GM19397 (cell line): Measurements from ENCODE around the gene DISP1.
"Not testable (repeated sequence)": the region's sequence is repeated elsewhere in the genome, so short reads cannot be mapped to it uniquely, and the experiment has no call there.

ENCODE experiments used
- ATAC-seq: cut with Tn5 transposase; IDR thresholded peaks from one replicate; pipeline ENCODE4 v1.9.1; 2021; ENCODE audit warnings: mild to moderate bottlenecking, moderate library complexity; ENCODE audit not compliant: unreplicated experiment

DISP1 gene

DNA sequence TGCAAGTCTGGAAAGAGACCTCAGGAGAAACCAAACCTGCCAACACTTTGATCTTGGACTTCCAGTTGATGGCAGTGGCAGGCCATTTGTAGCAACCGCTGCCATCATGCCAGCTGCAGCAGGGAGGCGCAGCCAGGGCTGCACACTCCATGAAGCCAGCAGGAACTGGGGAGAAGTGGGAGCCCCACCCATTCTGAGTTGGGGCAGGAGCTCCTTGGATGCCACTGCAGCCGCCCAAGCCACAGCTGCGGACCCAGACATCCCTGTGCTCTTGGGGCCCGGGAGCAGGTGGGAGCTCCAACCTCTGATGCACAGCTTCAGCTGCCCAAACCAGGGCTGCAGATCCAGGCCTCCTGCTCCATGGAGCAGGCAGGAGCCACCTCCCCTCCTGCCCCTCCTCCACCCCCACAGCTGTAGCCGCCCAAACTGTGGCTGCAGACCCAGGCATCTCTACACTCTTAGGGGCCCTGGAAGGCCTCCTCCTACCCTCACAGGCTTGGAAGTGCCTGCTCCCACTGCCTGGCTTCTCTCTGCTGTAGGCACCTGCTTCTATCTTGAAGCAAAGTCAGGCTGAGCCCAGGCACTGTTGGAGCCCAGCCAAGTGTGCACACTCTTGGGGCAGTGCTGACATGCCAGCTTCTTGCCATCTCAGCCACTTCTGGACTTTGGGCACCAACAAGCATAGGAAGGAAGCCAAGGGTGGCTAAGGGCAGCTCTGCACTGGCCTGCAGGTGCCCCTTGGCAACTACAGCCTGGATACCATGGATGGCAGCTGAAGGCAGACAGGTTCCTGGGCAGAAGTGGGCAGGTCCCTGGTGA, 20.0 kb upstream of the DISP1 start:
- ATAC-seq: no peak

GRCh38 chr1:222798116-222798515, 16.7 kb upstream of the DISP1 start:
- no peak for ATAC-seq

DNA sequence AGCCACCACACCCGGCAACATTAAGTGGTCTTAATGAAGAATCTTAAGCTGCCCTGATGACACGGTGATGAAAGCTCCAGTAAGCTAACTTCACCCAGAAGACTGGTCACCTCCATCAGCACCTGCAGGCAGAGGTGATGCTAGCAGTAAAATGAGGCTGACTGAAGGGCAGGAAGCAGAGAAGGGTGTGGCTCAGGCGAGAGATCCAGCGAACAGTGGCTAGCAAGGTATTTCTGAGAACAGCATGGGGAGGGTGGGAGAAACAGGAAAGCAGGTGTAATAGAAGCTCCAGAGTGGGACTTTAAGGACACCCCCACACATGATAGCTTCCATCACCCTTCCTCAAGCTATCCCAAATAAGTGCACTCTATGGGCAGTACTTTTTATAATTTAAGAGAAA, 15.9 kb upstream of the DISP1 start:
- no peak for ATAC-seq

DNA sequence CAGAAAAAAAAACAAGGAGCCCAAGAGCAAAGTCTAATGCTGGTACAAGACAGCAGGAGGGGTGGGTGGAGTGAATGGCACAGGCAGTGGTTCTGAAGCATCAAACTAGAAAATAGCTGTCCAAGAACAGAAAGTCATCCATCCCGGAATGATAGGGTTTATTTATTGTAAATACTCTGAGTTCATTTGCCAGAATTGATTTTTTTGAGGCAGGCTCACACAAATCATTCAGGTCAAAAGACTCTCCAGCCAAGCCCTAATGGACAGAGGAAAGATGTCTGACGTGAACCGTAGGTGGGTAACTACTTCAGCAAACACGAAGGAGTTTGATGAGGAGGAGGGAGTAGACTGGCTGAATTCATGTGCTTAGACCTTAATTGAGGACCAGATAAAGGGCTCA, 13.8 kb upstream of the DISP1 start:
- no peak for ATAC-seq

- no peak for ATAC-seq
Observed at GRCh38 chr1:222811671-222812070, 3.2 kb upstream of the DISP1 start.

DNA sequence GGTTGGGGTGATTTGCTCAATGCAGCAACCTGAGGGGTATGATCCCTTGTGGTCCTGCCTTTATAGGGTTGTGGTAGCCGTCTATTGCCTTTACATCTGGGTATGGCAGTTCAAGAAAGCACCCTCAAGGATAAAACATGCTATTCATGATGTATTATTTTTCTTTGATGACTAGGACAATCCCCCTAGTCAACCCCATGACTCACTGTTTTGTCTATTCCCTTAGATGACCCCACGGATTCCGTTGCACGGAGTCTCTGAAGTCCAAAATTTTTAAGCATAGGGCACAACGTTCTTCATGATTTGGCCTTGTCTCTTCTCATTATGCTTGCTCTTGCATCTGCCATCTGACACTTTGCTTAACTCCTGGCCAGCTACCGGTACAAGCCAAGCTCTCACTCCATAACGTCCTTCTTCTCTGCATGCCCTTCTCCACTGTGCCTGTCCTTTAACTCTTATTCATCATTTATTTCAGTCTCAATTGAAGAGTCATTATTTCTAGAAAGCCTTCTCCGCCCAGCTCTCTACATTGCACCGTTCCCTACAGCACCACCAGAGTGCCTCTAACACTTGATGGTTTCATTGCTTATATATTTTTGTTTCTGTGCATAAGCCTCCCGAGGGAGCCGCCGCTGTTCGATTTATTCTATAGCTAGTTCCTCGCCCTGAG, 838 bp upstream of the DISP1 start:
- no peak for ATAC-seq

DNA sequence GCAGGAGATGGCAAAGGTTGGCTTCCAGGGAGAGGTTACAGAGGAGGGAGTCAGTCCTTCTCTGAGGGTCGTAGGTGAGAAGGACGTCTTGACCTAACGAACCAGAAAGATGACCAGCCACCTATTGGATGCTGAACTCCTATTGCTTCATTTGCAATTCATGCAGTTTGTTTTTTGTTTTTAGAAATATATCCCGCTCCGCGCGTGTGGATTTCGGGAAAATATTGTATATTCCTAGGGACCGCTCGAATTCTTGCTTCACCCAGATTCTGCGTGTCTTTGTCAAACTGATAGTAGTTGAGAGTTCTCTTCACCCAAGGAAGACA, 564 bp downstream of the DISP1 start:
- ATAC-seq: no peak

- ATAC-seq: no peak
Observed at GRCh38 chr1:222817529-222817928, 2.7 kb downstream of the DISP1 start.

- ATAC-seq: no peak
Observed at GRCh38 chr1:222818171-222818570, 3.3 kb downstream of the DISP1 start.

DNA sequence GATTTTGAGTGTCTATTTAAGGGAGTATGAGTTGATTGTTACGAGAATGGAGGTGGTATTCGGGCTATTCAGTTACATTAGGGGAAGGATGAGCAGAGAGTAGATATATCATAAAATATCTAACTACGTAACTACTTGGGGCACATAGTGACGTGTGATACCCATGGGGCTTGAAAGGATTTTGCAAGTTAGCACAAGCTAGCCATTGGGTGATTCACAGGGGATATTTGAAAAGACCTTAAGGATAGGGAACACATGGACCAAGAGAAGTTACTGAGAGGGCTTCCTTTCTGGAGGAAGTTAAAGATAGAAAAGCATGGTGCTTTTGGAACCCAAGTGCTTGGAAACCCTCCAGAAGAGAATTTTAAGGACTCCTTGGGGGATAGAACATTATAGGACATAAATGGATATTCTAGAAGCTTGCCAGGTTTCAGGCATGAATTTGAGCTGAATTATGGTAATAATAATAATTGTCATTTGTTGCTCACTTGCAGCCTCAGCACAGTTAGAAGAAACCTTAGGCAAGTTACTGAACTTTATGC, 5.4 kb downstream of the DISP1 start:
- ATAC-seq: no peak

DNA sequence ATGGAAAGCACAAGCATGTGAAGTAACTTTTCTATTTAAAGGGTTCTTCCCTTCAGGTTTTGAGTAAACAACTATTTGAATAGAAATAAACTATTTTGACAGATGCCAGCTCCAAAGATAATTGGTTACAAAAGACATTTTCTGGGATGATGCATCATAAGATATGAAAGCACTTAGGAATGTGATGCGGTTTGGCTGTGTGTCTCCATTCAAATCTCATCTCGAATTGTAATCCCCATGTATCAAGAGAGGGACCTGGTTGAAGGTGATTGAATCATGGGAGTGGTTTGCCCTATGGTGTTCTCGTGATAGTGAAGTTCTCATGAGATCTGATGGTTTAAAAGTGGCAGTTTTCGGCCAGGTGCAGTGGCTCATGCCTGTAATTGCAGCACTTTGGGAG, 6.4 kb downstream of the DISP1 start:
- no peak for ATAC-seq

DNA sequence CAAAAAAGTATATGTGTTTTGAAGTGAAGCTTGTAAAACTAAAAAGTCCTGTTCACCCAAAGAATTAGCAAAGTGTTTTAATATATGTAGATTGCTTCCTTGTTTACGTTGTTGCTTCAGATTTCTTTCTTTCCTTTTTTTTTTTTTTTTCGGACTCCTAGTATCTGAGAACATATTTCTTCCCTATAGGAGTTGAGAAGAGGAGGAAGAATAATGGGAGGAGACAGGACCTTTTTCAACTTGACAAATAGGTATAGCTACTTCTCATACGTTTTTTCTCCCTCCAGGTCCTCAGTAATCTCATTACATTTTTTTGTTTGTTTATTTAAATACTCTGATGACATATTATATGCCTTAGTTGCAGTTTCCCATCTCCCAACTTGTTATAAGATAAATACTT, 8.9 kb downstream of the DISP1 start:
- no peak for ATAC-seq

DNA sequence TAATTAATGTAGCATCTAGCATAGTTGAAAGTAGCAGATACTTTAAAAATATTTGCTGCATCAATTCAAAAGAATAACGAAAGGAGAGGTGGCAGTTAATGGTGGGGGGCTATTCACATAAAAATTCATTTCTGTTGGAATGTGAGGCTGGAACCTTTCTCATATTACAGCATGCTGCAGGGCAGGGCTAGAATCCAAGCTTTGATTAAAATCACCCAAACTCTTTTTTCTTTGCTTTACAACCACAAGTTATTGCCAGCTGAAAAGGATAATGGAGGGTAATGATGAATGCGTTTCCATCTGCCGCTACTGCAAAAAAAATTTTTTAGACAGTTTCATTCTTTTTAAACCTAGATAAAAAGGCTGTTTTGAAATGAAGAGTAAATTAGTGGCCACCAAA, 9.8 kb downstream of the DISP1 start:
- no peak for ATAC-seq

- no peak for ATAC-seq
Observed at GRCh38 chr1:222828939-222829338, 14.1 kb downstream of the DISP1 start.

- ATAC-seq: no peak
Observed at GRCh38 chr1:222829868-222830267, 15.0 kb downstream of the DISP1 start.

DNA sequence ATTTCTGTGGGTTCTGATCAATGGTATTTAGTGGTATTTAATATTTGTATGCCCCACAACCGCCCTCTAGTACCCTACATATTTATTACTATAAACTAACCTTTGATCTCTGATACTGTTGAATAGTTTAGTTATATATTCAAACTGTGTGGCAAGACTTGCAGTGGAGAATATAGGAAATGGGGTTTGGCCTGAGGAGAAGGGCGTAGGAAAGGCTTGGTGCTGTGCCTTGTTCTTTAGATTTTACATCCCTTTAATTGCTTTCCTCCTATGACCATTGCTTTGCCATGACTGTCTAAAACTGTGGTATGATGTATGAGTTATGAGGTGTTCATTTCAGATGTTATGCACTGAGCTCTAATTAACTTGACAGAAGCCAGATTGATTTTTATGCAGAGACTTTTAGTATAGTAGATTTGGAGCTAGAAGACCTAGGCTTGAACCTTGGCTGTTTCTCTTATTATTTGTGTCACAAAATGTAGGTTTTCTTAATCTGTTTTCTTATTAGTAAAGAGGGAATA, 18.6 kb downstream of the DISP1 start:
- no peak for ATAC-seq

DNA sequence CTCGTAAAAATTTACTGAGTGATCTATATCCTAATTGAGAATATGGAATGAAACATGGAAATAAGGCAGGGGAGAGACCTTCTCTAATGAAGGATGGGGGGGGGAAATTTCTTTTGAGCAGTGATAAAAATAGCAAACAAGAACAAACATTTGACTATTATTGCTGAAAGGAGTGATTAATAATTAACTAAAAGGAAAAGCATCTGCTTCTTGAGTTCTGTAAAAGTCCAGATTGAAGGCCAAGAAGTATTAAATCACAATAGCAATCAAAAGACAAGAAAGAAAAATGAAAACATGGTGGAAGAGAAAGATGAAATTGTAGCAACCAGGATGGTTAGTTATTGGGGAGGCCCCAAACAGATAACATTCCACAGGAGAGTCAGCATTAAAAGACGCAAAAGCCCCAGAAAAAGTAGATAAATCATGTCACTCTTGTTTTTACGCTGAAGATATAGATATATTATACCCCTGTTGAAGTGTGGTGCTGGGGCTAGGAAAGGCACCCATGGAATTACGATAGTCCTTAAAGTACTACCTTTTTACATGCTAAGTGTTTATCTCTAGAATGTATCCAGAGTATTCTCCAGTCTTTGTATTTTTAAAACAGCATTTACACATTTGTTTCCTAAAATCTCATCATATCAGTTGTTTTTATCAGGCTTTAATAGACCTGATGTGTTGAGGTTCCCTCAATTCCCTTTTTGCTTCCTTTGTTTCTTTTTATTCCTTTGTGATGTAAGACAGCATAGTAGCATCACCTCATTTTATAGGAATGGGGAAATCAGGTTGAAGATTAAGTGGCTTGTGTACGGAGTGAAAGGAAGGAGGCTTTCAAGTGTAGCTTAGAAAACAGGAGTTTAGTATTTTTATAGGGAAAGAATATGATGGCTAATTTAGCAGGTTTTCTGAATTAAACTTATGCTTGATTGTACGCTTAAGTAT, 28.9 kb downstream of the DISP1 start:
- ATAC-seq: no peak

DNA sequence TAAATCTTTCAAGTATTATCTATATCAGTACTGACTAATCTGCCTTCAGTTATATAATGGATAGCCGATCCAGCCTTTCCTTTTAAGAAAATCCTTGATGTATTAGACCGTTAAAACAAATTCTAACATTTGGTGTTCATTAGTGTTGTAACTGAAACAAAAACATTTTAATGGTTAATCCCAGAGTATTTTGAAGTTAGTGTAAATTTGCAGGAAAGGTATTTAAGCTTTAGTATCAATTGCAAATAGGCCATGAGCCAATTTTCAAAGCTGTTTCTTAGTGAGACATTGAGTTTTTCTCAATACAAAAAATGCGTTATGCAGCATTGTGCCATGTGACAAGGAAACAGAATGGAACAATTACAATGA, 29.6 kb downstream of the DISP1 start:
- no peak for ATAC-seq

DNA sequence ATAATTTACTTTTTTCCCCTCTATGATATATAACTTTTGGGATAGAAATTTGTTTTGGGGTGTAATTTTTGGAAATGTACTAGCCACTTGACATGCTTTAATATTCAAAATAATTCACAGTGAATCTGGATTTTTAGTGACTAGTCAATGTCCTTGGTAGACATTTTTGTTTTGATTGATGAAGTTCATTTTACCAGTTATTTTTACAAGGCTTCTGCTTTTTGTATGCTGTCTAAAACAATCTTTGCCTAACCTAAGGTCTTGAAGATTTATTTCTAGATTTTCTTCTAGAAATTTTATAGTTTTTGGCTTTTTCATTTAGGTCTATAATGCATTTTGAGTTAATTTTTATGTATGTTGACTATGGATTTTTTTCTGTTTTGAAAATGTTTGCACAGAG, 30.9 kb downstream of the DISP1 start:
- no peak for ATAC-seq

GRCh38 chr1:222850550-222850949, 35.7 kb downstream of the DISP1 start:
- not testable (repeated sequence) for ATAC-seq

DNA sequence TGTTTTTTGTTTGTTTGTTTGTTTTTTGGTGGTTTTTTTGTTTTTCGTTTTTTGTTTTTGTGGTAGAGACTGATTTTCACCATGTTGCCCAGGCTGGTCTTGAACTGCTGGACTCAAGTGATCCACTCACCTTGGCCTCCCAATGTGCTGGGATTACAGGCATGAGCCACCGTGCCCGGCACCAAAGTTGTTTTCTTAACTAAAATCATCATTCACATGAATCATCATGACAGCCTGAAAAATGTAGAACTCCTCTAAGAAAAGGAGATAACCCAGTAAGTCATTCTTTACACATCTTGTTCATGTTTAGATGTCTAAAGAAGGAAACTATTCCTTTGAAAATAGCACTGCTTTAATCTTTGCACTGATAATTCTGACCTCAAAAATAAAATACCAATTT, 37.5 kb downstream of the DISP1 start:
- no peak for ATAC-seq
